GM21515 (cell line): ENCODE measurements around the gene FNBP1L.

ENCODE experiments used
- ATAC-seq: cut with Tn5 transposase; IDR thresholded peaks from one replicate; pipeline ENCODE4 v1.9.1; 2021; ENCODE audit not compliant: unreplicated experiment

FNBP1L gene

DNA sequence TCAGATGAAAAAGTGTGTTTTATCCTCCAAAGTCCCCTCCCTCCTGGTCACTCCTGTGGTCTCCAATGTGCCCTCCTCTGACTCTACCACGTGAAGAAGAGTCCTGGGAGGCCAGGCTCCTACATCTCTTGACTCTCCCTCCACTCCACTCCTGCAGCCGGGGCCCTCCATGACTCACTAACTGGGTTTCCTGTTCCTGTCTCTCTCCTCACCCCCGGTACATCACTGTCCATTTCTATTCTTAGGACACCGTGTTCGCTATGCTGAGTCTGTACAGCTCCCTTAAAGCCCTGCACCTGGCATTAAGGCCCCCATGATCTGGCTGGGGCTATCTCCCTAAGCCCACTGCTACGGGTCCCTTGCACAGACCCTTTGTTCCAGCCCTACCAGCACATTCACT, 140.3 kb downstream of the FNBP1L start:
- ATAC-seq: no peak

DNA sequence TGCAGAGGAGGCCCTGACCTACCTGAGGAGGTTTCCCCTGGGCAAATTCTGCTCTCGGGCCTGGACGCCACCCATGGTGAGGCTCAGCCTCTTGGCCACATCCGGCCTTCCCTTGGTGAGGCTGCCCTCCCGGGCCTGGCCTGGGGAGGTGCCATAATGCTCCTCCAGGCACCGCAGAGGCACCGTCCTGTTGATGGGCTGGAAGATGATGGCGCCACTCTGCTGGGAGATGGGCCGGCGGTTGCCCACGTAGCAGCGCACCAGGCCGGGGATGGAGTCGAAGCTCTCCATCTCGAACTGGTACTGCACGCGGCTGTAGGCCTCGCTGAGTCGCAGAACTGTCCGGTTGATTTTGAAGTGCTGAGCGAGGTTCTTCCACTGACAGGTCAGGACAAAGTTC, 141.0 kb downstream of the FNBP1L start:
- ATAC-seq: no peak

DNA sequence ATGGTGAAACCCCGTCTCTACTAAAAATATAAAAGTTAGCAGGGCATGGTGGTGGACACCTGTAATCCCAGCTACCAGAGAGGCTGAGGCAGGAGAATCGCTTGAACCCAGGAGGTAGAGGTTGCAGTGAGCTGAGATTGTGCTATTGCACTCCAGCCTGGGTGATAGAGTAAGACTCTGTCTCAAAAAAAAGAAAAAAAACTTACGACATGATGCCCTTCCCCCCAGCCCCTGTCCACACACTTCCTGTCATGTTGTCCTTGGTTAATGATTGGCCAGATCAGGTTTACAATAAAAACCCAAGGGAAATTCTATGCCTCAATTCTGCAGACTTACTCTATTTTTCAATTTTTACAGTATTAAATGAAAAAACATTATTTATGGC, 143.4 kb downstream of the FNBP1L start:
- peak; percentile 12 for ATAC-seq

DNA sequence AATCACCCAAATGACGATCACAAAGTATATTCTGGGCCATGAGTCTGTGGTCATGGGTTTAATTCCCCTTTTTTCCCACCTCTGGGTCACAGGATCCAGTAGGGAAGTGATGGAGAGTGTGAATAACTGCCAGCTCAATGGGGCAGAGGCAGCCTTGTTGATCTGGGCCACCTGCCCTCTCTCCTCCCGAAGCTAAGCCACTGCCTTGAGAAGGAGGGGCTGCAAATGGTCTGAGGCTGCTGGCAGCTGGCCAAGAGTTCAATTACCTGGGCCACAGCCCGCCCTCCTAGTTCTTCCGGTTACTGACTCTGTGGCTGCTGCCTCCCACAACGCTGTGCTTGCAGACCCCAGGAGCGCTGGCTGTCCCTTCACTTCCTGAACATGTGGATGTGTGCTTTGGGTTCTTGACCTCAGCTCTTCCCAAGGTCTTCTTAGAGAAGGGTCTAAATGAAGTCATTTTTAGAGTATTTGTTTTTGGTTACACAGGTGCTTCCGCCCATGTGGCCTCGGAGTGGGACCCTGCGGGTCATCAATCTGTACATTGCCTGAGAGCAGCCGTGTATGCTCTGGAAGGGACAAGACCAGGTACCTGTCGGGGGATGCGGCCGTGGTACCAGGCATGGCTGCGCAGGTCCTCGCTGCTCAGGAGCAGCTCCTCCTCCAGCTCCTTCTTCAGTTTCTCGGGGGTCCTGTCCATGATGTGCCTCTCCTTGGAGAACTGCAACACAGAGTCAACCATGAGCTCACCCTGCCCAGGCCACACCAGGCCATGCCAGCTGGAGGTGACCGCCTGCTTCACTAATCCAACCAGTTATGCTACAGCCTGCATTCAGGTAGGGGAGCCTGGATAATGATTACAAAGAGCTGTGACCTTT, 144.0 kb downstream of the FNBP1L start:
- peak; percentile 72 for ATAC-seq

DNA sequence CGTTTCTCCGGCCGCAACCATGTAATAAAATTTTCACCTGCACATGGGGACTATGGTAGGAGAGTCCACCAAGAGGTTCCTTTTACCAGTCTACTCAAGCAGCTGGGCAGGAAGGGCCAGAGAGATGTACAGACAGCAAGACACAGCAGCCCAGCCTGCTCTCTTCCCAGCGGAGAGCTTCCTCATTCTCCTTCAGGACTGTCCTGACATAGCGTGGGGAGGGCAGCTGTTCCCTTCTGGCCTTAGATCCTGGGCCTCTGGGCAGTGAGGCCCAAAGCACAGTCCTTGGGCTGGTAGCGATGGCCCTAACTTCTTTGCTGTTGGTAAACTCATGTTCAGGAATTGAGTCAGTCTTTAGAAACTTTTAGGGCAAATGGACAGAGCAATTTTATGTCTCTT, 144.6 kb downstream of the FNBP1L start:
- no peak for ATAC-seq

DNA sequence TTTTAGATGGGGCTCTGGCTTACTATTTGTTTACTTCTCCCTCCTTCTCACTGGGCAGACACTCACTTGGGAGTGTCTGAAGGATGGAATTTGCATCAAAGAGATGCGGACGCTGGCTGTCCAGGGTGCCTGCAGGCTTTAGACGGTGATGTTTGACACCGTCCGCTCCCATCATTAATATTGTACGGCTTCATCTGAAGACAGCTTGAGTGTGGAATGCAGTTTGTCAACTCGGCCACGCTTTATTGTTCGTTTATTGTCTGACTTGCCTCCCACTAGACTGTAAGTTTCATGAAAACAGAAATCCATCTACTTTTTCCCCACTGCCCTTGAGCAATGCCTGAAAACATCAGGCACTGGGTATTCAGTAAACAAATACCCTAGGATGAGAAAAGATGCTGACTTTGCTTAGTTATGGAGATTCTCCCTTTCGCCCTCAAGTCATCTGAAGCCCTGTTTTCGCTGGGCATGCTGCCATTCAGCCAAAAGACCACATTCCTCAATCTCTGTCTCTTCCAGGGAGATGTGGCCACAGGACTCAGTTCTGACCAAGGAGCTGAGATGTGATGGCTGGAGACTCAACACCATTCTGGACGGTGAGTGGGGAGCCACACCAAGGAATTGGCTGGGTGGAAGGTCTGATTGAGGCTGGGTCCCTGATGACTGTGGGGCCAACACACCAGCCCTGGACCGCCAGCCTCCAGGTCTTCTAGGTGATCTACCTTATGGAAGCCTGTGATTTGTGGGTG, 146.1 kb downstream of the FNBP1L start:
- ATAC-seq: no peak

DNA sequence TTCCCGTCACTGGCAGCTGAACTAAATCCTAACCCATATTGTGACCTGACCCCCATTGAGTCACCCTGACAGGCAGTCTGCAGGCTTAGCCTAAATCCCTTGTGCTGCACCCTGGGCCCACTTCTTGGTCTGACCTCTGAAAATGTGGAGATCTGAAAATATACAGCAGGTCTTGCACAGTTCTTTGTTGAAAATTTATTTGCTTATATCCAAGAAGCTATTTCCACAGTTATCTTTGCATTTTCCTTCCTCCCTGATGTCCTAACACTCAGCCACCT, 146.6 kb downstream of the FNBP1L start:
- ATAC-seq: no peak

DNA sequence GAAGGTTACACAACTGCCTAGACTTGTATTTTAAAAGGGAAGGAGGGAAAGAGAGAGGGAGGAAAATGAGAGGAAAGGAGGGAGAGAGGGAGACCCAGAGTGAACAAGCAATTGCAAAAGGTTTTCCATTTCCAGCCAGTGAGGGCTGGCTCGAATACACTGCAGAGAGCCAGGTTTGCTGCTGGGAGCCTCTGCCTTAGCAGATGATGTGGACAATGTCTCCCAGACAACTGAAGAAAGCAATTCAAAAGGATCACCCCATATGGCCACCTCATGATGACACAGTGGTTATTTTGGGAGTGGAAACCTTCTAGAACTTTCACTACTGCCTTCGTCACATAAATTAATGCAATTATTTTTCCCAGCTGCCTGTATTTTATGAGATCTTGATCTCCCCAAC, 147.3 kb downstream of the FNBP1L start:
- ATAC-seq: no peak

DNA sequence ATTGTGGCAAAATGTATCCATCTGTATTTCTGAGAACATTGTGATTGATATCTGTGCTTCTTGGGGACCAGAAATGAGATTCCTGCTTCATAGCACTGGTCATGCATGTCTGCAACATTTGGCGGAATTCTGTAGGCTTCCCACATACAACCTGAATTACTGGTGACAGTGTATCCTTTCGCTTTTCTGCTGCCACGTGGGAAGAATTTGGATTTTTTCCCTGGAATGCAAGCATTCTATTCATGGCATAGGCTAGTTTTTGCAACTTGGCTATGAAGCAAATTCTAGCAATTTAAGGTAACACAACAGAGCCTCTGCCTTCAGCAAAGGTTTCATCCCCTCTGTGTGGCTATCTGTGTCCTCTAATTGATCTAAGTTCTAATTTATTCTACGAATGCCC, 147.8 kb downstream of the FNBP1L start:
- no peak for ATAC-seq

DNA sequence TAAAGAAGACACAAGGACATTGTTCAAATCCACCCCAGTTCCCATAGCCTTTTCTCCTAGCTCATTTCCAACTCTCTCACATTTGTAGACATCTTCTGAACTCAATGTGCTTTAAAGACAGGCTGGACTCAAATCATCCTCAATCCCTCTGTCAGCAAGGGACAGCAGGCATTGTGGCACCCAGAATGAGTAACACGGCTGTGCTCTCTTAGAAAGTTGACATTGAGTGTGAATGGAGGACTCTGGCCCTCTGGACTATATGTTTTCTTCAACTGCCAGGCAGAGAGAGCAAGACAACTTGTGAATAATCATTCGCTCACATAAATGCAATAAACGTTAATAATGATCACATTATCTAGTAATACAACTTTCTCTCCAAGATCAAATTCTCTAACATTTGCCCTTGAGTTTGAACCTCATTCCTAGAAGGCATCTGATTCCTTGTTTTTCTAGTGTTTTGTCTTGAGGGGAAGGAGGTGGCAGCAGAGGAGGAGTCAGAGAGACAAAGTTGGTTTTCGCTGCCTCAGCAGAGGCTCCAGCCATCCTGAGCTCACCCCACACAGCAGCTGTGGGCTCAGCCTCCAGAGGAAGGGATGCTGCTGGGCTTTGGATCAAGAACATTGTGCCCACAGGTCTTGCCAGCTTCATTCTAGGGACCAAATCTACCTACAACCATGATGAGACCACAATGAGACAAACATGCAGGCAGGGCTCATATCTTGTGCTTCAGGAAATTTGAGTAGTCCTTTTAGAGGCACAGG, 148.6 kb downstream of the FNBP1L start:
- ATAC-seq: no peak

DNA sequence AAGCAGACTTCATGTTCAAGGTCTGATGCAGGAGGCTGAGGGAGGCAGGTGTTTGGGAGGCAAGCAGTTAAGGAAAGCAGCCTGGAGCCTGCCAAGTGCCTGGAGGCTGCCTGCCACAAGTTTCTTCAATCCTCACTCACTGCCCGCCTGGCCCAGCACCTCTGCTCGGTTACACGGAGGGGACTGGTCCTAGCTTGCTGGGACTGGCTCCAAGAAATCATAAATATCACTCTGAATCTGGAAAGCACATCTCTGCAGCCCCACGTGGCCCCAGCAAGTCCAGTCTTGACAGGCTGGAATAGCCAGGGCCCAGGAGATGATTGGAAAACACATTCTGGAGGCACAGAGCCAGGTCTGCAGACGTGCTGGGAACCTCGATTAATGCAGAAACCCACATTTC, 149.8 kb downstream of the FNBP1L start:
- no peak for ATAC-seq

DNA sequence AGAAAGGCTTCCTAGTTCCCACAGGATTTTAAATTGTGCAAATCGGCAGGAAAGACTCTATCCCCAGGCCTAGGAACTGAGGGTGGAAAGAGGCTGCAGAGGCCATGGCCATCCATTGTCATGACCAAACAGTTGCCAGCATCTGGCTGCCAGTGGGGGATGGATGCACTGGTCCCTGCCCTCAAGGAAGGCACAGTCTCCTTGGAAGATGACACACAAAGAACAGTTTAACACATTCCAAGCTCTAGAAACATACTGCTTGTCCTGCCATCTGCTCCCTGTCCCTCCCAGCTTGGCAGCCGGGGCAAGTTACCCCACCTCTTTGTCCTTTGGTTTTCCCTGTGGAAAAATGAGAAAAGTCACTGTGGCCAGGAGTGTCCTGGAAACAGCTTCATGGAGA, 150.5 kb downstream of the FNBP1L start:
- no peak for ATAC-seq

DNA sequence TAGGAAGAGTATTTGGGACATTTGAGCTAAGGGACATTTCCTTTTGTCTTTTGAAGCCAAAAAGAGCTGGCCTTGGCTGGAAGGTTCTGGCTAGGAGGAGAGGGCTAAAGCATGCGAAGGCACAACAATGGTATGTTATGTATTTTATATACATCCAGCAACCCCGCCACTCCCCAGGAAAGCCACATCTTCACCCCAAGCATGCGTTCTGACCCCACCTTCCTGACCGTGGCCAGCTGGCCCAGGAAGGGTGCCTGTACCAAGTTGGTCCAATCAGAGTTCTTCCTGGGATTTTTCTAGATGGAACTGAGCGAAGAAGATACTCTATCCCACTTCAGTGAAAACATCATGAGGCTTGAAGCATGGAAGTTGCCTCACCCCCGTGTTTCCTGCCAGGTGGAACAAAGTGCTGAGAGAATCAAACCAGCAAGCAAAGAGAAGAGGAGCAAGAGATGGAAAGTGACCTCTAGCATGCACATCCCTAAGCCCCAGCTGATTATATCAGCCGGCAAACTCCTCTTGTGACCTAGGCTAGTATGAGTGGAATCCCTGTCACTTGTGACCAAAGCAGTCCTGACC, 151.0 kb downstream of the FNBP1L start:
- no peak for ATAC-seq

DNA sequence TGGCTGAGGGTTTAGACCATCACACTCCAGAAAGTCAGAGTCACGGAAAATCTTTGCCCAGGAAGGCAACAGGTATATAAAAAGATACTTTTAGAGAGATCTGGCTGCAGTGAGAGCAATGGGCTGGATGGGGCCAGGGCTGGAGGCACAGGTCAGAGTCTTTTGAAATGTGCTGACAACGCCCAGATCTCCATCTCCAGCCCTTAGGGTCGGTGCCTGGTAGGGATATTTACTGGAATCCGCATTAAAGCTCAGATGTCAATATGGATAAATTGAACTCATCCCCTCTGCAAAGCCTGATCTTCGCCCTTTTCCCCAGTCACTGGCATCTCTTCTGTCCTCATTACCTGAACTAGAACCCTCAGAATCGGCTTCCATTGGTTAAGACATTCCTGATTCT, 151.6 kb downstream of the FNBP1L start:
- no peak for ATAC-seq

DNA sequence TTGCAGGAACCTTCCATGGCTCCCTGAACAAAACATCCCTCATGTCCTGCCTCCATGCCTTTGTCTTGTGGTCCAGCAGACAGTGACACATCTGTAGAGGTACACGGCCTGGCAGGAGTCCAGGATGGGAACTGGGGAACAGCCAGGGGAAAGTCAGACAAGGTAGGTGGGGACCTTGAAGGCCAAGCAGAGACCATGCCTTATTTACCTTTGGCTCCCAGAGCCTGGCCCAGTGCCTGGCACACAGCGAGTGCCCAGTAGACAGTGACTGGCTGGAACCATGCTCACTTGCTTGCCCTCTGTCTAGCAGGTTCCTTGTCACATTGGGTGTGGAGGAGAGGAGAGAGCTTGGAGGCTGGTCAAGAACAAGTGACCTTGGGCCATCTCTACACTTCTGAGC, 152.7 kb downstream of the FNBP1L start:
- ATAC-seq: no peak

DNA sequence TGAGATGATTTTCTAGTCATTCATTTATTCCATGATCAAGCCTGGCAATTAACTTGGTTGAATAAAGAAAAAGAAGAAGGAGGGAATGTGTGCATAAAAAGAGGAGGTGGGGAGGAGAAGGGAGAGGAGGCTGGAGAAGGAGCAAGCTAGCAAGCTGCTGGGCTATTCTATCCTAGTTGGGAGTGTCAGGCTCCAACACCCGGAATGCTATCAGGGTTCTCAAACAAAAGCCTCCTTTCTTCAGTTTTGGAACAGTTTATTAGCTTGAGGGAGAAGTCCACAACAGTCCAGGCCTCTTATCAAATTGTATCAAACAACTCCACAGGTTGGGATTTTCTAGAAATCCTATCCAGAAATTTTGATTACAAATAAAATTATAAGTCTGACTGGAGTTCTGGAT, 153.8 kb downstream of the FNBP1L start:
- ATAC-seq: no peak

DNA sequence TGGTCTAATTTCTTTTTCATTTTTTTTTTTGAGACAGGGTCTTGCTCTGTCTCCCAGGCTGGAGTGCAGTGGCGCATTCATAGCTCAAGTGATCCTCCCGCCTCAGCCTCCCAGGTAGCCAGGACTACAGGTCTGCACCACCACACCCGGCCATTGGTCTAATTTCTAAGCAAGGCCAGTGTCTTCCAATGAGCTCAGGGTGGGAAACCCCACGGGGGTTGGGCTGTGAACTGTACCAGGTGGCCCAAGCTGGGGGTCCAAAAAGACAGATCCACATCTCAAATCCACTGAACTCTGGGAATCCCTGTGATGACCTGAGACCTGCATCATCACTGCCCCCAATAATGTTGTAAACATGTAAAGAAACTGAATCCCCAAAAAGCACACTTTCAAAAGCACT, 154.2 kb downstream of the FNBP1L start:
- ATAC-seq: no peak

DNA sequence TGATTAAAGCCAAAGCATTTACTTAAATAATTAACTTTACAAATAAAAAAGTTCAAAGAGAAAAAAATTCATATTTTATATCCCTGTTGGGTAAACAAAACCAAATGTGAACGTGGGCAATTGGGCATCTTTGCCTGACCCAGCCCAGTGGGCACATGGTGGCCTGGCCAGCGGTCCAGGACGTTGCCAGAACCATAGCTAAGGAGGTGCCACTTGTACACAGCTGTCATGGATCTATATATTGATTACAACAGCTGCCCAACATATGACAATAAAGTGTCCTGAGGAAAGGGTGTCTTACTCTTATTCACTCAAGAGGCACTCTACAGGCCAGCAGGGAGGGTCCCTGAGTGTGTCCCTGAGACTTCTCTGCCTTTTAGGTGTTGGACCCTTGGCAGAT, 155.2 kb downstream of the FNBP1L start:
- no peak for ATAC-seq

DNA sequence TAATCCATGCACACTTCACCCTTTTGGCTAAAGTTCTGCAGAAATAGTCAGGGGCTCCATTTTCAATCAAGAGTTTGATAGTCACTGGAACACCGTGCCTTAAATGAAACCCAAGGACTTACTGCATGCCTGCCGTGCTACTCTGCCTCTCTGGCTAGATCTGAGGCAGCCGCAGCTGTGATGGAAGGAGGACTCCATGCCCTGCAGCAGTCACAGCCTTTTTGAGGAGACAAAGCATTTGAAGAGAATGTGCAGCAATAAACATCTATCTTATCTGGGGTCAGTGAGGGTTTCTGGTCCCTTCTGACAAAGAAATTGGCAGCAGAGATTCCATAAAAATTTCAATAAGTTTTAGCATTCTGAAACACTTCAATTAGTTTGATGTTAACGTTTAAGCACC, 155.7 kb downstream of the FNBP1L start:
- ATAC-seq: no peak
